HG03064 (cell line): ENCODE measurements around the gene TACC3.

Experiments used
- ATAC-seq: cut with Tn5 transposase; IDR thresholded peaks from one replicate; pipeline ENCODE4 v1.9.1; 2021; ENCODE audit warnings: low read depth; ENCODE audit not compliant: unreplicated experiment

TACC3 gene

GRCh38 chr4:1786544-1787362, 65.4 kb downstream of the TACC3 start:
- ATAC-seq: no peak

- ATAC-seq: no peak
Observed at GRCh38 chr4:1787411-1788077, 66.2 kb downstream of the TACC3 start.

DNA sequence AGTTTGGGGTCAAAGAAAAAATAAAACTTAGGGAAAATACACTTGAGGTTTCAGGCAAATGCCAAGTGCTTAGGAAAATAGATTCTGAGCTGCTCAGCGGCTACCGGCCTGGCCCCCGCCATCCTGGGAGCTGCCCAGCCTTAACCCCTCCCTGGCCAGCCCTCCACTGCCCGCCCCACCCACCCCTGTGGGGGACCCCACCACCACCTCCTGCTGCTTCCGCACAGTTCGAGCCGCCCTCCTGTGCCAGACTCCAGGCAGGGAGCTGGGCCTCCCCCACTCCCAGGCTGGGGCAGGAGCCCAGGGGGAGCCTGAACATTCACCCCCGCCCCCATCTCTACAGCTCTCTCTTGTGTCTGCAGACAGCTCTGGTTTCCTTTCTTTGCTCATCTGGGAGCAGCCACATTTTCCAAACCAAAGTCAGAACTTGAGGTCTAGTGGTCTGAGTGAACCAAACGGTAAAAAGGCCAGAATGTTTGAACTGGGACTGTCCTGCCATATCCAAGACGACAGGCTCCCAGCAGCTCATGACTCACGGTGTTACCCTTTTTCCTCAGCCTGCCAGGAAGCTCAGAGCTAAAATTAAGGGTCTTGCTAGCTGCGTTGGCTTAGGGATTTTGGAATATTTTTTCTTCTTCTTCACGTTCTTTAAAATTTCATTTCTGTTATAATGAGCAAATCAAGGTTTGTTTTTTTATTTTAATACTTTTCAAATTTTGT, 67.1 kb downstream of the TACC3 start:
- no peak for ATAC-seq

DNA sequence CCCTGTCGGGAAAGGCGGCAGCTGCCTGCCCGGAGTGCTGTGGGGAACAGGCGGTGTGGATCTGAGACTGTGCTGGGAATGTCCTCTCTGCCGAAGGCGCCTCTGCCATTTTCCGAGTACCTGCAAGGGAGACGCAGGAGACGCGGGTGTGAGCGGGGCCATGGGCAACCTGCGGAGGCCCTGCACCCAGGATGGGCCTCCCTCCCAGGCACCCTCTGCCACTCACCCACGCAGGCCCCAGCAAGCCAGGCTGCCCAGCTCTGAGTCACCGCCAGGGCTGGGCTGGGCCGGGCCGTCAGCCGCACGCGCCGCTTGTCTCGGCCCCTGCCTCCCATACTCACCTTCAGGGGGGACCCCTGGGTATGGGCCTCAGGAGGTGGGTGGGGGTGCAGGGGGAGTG, 68.2 kb downstream of the TACC3 start:
- ATAC-seq: no peak

GRCh38 chr4:1790005-1790404, 68.7 kb downstream of the TACC3 start:
- ATAC-seq: no peak

DNA sequence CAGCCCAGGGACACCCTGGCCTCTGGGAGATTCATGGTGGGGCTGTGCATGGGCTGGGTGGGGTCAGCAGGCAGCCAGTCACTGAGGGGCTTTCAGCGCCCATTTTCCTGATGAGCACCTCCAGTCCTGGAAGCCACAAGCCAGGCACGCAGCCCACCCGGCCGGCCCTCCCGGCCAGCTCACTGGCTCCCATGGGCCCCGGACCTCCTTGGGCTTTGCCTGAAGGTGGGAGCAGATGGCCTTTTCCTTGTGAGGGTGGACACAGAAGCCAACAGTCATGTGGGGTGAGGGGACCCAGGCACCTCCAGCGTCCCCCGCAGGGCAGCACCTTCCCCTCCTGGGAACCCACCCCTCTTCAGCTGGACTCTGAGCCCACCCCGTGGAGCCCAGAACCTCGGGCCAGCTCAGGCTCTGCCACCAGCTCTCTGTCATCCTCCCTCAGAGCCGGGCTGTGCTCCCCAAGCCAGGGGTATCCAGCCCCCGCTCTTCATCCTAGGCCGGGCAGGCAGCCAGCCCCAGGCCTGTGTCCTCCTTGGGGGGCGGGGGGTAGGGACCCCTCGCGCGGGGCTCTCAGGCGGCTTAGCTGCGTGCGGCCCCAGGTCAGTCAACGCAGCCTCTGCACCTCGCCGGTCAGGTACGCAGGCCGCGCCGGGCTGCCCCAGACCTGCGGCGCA, 71.0 kb downstream of the TACC3 start:
- no peak for ATAC-seq

GRCh38 chr4:1792832-1793495, 71.6 kb downstream of the TACC3 start, which contains the start of gene FGFR3:
FGFR3 (plus strand) TSS chr4:1793293; CDS start chr4:1793935, 642 bp downstream.
- no peak for ATAC-seq

DNA sequence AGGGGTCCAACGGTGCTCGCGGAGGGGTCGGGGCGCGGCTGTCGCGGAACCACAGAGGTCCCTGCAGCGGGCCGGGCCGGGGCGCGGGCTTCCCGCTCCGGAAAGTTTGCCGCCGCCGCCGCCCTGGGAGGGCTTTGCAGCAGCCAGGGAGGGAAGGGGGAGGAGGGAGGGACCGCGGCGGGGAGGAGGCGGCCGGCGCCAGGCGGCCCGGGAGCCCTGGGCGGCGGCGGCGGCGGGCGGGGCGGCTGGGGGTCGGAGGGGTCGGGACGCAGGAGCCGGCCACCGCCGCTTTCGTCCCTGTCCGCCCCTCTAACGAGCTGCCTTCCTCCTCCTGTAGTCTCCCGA, 72.1 kb downstream of the TACC3 start:
- ATAC-seq: no peak

GRCh38 chr4:1793940-1794808, 72.9 kb downstream of the TACC3 start:
- ATAC-seq: no peak
